Fibroblast of skin of right quadriceps (primary cell): ENCODE measurements around the gene MZF1.

Experiments used
- DNase-seq: peaks from one replicate; pipeline ENCODE4 v3.0.0-alpha.2; 2013

The MZF1 gene

DNA sequence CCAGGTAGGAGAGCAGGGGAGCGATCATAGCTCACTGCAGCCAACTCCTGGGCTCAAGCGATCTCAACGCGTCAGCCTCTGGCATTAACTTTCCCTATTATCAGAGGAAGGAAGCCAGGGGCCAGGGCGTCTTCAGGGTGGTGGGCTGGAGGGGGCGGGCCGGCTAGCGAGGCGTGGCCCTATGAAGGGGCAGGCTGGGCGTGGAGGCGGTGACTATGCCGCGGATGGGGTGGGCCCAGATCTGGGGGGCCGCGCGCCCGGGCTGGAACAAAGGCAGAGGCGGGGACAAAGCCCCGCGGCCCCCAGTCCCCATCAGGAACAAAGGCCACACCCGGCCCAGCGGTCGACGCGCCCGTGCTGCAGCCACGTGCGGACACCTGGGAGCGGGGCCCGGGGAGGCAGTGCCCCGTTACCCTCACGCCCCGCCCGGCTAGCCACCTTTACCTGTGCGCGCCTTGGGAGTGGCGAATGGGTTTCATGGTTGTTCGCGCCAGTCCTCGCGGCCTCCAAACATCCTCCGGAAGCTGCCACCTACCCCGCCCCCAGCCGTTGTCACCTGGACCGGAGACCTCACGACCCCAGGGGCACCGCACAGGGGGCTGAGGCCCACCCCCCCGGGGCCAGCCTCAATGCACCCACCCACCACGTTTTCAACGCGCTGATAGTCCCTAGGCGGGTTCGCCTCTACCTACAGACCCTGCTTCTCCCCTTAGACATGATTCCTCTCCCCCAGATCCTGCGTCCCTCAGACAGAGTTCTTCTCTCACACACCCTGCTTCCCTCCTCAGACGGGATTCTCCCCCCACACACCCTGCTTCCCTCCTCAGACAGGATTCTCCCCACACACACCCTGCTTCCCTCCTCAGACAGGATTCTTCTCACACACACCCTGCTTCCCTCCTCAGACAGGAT, 34.6 kb downstream of the MZF1 start:
- no peak for DNase-seq

DNA sequence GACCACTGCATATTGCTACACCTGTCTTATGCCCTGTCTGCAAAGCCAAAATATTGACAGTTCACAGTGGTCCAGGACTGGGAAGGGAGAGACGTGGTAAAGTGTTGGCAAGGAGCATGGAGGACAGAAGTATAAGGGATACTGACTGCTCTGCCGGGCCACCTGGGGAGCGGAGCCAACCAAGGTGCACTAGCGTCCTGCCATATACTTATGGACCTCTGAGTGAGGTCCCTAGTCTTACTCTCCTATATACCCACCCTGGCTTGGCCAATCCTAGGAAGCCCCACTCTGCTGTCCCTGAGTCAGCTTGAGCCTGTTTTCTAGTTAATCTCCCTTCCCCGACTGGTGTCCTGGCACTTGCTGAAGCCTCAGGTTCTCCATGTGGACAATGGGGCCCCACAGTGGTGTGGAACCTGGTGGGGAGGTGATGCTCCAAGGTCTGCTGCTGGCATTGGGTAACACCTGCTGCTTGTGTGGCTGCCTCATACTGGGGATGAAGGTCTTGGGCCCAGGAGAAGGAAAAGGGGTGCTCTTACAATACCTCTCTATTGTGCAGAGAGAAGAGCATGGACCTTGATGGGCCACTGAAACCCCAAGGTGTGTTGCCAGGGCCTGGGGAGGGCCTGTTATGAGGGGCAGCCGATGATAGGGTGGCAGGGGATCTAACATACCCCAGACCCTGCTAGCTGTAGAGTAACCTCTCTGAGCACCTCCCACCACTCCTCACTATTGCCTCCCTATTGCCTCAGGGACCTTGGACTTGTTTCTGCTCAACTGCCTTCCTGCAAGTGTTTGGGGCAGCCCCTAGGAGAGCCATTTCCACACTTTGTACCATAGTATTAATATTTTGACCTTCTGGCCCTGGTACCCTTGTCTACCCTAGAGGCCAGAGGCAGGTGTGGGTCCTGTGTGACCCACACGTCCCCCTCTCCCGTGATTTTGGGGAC, 36.0 kb downstream of the MZF1 start:
- DNase-seq = no peak

DNA sequence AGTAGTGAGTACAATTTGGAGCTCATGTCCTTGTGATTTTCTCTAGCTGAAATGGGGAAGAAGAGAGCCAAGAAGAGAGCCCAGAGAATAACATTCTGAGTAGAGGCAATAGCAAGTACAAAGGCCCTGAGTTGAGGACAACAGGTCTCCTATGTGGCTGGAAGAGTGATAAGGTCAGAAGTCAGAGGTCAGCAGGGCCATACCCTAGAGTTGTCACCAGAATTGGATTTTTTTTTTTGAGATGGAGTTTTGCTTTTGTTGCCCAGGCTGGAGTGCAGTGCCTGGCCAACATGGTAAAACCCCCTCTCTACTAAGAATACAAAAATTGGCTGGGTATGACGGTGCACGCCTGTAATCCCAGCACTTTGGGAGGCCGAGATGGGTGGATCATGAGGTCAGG, 37.3 kb downstream of the MZF1 start:
- DNase-seq = no peak

DNA sequence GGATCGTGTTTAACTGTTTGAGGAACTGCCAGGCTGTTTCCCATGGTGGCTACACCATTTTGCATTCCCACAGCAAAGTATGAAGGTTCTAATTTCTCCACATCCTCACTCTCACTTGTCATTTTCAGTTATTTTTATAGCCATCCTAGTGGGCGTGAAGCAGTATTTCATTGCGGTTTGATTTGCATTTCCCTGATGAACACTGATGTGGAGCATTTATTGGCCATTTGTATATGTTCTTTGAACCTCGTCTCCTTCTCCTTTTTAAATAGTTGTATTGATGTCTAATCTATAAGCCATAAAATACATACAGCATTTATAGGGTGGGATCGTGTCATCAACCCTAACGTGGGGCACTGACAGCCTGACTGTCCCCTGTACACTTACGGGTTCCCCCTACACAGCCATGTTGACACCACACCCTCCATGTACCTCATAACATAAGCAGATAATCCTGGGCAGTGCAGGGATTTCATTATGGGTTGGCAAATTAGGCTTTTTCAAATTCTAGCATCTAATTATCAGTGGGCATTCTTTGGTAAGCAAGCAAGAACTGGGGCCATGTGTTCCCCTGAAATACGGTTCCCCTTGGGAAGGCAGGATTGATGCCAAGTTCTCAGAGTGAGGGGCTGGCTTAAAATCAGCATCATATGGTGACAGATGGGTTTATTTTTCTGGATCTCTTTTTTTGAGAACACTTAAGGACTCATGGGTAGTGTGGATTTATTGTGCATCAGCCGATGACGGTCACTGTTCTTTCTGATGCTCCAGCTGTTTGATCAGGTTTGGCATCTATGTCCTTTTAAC, 41.9 kb downstream of the MZF1 start:
- no peak for DNase-seq

DNA sequence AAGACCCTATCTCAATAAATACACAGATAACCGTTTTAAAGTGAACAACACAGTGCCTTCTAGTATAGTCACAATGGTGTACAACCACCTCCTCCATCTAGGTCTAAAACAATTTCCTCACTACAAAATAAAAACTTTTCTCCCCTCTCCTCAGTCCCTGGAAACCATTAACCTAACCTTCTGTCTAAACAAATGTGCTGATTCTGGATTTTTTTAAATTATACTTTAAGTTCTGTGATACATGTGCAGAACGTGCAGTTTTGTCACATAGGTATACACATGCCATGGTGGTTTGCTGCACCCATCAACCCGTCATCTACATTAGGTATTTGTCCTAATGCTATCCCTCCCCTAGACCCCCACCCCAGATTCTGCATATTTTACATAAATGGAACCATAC, 43.7 kb downstream of the MZF1 start:
- DNase-seq = no peak

DNA sequence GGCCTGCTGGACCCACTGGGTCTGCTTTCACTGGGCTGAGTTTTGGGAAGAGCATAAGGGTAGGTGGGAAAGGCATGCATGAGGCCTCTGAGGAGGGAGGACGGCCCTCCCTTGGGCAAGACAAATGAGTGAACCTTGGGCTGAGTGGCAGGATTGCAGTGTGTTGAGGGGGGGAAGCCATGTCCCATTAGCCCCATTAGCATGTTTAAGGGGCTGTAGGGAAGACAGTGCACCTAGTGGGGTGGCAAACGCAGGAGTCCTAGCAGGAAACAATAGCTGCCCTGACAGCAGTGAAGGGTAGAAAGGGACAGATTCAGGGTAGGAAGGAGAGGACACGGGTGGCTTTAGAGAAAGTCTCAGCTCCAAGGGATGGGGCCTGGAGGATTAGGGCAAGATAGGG, 50.4 kb downstream of the MZF1 start:
- DNase-seq = no peak

DNA sequence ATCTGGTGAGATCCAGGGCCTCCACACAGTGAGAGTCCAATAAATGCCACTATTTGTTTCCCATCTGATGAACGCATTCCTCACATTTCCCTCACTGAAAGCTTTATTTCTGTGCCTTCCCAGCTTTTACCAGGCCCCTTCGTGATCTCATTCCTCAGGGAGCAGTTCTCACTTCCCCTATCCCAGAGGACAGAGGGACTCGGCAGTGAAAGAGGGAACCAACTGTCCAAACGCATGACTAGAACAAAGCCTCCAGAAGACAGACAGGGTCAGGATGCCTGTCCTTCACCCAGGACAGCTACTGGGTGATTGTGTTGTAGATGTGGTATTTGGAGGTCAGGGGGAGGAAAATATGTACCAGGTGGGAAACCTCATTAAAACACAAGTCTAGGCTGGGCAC, 51.5 kb downstream of the MZF1 start:
- DNase-seq = no peak

DNA sequence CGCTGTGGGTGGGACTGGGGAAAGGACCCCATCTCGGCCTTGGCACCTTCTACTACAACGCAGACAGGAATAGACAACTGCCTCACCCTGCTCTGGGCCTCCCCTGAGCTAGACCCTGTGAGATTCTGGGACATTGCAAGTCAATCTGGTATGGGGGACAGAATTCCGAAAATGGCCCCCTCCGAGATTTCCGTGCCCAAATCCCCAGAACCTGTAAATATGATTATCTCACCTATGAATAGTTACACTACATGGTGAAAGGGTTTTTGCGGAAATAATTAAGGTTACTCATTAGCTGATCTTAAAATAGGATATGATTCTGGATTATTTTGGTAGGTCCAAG, 52.9 kb downstream of the MZF1 start:
- DNase-seq = no peak

DNA sequence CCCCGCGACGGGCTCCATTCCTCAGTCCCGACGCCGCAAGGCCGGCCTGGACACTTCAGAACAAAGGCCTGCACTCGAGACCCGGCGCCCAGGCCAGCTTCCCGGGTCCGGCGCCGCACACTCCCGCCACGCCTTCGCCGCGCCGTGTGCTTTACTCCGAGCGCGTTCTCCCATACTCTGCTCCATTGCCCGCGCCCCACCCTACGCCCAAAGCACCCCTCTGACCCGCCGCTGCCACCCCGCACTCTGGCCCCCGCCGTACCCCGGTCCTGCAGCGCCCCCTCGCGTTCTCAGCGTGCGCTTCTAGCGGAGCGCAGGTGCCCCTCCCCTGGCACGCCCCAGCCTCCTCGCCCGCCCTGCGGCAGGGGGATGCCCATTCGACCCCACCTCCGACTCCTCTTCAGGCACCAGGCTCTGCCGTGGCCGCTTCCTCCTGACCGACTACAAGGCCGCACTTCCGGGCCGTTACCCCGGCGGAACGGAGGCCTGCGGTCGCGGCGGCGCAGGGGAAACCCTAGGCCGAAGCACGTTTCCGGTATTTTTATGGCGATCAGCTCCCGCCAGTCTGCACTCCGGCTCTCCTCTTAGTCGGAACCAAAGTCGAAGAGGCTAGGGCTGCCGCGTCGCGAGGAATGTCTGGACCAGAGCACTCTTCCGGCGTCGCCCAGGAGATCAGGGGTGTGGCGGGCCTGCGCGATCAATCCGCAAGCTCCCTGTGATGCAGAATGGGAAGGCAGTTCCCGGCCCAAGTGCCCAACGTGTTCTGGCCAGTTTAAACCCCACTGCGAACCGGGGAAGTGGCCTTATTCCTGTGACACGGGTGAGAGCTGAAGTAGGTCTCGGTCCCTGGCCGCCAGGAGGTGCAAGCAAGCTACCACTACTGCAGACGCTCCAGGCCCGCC, 53.5 kb downstream of the MZF1 start, which contains the start of gene ZBTB45:
Gene ZBTB45 (minus strand): TSS at position 456 of the 902 bp plus-strand sequence. CDS start 2,137 bp downstream, outside the sequence.
- DNase-seq = peak; percentile 97

DNA sequence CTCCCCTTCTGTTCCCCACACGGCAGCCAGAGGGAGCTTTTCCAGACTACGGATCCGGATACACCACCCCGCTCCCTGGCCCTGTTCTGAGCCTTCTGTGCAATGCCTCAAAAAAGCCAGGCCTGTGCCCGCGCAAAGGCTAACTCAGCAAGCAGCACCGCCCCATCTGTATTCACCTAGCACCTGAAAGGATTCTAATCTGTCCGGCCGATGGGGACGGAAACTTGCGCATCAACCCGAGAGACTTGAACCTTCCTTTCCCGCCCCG, 54.1 kb downstream of the MZF1 start:
- DNase-seq = peak; percentile 75

DNA sequence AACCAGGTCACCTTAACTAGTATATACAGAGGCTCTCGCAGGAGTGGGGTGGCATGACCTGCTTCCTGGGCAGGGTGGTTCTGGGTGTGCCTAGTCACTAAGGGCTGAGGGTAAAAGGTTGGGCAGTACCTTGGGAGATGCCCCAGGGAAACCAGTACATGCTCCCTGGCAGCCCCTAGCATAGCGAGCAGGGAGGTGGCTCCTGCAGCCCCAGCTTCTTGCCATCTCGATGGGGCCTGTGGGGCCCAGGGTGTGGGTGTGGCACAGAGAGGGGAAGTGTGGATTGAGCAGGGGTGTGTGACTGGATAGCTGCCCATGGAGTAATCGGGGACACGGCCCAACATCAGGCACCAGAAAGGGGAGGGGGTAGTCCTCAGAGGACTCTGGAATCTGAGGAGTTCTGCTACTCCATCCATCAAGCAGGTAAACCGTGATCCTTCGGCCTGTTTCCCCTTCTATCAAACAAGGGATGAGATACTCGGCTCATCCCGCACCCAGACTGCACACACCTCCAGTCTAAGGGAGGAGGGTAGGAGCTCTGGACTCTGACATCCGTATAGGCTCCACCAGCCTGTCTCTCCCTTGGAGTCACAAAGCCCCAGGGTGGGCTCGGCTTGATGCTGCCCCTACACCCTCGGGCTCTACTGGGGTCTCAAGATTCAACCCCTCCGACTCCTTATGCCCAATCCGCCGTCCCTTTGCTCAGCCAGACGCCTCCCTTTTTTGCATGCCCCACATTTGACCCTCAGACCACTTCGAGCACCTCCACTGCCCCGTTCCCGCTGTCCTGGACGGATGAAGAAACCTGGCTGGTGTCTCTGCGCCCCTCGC, 54.7 kb downstream of the MZF1 start:
- DNase-seq = no peak

DNA sequence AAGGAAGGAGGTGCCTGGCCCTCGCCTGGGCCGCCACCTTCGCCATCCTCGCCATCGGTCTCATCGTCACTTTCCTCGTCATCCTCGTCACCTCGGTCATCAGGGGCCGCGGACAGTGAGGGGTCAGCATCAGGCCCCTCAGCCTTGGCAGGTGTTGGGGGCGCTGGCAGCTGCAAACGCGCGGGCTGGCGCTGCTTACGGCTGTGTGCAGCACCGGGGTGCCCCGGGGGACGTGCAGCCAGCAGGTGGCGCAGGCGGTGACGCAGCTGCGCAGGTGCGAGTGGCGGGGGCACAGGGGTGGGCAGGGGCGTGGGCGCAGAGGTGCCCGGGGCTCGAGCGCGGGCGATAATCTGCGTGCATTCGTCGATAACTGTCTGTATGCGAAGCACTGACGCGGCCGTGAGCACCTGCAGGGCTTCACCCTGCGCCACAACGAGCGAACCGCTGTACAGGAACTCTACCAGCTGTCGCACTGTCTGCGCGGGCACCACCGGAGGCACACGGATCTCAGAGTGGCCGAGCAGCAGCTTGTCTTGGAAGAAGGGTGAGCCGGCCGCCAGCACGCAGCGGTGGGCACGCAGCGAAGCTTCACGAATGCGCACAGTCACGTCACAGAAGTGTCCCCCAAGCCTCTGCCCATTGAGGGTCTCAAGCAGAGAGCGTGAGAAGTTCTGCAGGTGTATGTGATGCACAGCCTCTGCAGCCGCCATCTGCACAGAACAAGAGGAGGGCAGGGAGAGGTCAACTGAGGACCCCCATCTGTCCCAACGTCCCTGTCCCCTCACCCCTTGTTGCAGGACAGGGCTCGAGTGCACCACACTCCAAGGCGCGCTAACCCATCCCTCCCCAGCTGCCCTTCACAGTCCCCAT, 55.9 kb downstream of the MZF1 start:
- DNase-seq = no peak

DNA sequence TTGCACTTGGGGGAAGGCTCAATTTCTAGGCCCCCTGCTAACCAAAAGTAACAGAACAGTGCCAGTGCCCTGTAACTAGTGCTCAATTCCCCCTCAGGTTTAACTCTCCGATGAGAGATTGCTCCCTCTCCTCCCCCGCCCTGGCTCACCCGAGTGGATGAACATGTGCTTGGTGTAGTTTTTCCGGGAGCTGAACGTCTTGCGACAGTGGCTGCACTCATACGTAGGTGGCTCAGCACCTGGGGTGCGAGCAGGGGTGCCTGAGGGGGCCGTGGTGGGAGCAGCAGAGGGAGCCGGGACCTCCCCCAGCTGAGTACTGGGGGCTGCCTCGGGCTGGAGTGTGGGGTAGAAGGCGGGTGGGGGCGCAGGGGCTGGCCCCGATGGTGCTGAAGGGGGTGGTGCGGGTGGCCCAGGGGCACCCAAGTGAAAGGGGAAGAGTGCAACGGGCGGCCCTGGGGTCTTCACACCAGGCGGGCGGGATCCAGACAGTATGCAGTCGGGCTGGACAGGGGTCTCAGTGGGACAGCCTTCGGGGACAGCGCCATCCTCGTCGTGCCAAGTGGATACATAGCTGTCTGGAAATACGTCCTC, 56.8 kb downstream of the MZF1 start:
- no peak for DNase-seq

DNA sequence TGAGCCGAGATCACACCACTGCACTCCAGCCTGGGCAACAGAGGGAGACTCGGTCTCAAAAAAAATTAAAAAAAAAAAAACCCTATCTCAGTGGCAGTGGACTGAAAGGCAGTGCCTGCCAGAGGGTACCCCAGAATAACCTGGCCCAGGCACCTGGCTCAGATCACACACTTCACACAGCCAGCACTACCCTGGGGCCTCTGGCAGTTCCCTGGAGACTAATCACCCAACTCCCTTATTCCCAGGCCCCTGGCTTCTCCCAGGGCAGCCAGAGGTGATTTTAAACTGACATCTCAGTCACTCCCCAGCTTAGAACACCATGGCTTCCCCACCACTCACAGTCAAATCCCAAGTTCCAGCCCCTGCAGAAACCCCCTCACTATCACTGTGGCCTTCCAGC, 57.9 kb downstream of the MZF1 start:
- DNase-seq = no peak

DNA sequence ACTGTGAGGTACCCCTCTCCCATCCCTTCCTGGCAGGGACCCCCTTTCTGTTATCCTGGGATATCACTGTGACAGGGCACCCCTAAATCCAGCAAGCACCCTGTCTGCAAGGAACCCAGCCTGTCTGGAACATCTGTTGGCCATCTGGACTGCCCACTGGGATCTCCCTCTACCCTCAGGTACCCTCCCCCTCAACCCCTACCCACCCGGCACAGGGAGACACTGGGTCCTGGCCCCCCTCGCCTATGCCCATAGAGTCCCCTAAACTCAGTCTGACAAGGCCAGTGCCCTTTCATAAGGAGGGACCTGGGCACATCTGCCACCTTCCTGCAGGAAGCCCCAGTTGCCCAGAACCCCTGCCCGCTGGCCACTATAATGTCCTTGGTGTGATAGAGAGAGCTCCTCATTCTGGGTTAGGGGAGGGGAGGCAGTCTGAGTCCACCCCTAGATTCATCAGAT, 58.5 kb downstream of the MZF1 start:
- no peak for DNase-seq

DNA sequence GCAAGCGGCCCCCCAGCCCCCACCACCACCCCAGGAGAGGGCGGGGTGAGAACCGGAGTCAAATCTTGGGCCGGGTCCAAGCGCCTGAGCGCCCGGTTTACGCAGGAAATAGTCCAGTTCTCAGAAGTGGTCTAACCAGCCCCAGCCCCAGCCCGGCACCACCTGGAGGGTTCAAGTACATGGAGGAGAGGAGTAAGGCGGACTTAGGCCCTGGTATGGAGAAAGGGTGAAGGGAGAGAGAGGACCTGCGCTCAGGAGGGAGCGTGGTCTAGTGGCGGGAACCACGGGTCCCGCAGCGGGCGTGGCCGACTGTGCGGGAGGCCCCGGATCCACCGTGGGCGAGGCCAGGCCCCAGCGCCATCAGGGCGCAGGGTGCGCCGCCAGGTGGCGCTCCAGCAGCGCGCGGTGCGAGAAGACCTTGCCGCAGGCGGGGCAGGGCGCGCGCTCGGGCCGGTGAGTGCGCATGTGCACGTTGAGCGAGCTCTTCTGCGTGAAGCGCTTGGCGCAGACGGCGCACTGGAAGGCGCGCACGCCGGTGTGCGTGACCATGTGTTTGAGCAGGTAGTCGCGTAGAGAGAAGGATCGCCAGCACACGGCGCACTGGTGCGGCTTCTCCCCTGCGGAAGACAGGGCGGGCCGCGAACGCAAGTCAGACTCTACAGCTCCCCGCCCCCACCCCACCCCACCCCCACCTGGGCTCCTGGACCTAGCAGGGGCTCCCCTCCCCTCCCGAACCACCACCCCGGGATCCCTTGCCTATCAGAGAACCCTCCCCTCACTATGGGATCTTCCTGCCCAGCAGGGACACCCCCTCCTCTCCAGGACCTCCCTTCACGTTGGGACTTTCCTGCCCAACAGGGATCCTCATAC, 59.2 kb downstream of the MZF1 start:
- DNase-seq = peak; percentile 84

DNA sequence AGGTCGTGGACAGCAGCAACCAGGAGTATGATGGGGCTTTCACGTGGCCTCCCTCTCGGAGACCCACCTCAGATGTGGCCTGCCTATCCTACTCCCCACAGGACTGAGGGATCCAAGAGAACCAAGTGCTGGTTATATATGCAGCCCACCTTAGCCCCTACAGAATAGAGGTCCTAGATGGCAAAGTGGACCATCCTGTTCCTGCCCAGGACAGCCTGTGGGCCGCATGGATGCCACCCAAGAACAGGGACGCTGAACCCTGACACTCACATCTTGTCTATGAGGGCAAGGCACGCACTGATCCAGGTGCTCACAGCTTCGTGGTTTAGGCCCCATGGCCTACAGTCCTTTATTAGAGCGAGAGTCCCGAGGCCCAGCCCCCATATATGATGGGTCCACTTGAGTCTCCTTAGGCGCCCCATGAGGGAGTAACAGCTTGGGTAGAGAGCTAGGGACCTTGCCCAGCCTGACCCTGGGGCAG, 59.9 kb downstream of the MZF1 start:
- DNase-seq = no peak
